ENCODE measurements around the gene MRPS27.

GRCh38 chr5:72204946-72205345 is 115.1 kb downstream of the MRPS27 start:
- TF ChIP-seq FOXM1 (IDR thresholded peaks at IDR 0.05; ENCODE audit: borderline replicate concordance, low read depth) (no peak), REST (IDR thresholded peaks at IDR 0.05; ENCODE audit: low read depth) (no peak)

Data from Ishikawa (cell line).